HepG2 (cell line): ENCODE data around the gene ATP6V0E1. TPM values are rescaled to one million over a fixed set of nuclear protein-coding genes. Genes with fewer than 3 reads are reported as not detected.

ENCODE experiments used
- FOXP4 ChIP-seq: sonication (generic); formaldehyde crosslinking; IDR thresholded peaks from 2 replicates; pipeline ENCODE4 v1.4.0; 2020; ENCODE audit warnings: missing genetic modification reagents
- IKZF4 ChIP-seq: sonication (generic); formaldehyde crosslinking; IDR thresholded peaks from 2 replicates; pipeline ENCODE4 v1.5.1; 2020; ENCODE audit warnings: borderline replicate concordance, mild to moderate bottlenecking, low read depth, missing genetic modification reagents; ENCODE audit errors: not compliant biosample characterization
- KLF15 ChIP-seq: sonication (generic); formaldehyde crosslinking; IDR thresholded peaks from 2 replicates; pipeline ENCODE4 v1.8.1; 2023; ENCODE audit warnings: borderline replicate concordance, mild to moderate bottlenecking, inconsistent platforms, missing genetic modification reagents, mixed read lengths
- PHB2 ChIP-seq: fragments of 450-650 bp; IDR thresholded peaks from 2 replicates; pipeline ENCODE4 v1.6.1; 2018; ENCODE audit not compliant: partially characterized antibody
- ZNF251 ChIP-seq: sonication (generic); formaldehyde crosslinking; IDR thresholded peaks from 2 replicates; pipeline ENCODE4 v1.9.0; 2021; ENCODE audit warnings: mild to moderate bottlenecking, missing genetic modification reagents
- ZNF598 ChIP-seq: sonication (generic); formaldehyde crosslinking; IDR thresholded peaks from 2 replicates; pipeline ENCODE4 v1.5.1; 2020; ENCODE audit warnings: mild to moderate bottlenecking, missing genetic modification reagents, borderline replicate concordance
- ZNF644 ChIP-seq: IDR thresholded peaks from 2 replicates; pipeline ENCODE4 v1.6.1; 2016; ENCODE audit warnings: low read depth
- ZNF713 ChIP-seq: sonication (generic); formaldehyde crosslinking; IDR thresholded peaks from 2 replicates; pipeline ENCODE4 v1.4.0; 2020; ENCODE audit warnings: mild to moderate bottlenecking, missing genetic modification reagents
- ZNF776 ChIP-seq: sonication (generic); formaldehyde crosslinking; IDR thresholded peaks from 2 replicates; pipeline ENCODE4 v1.4.0; 2020; ENCODE audit warnings: mild to moderate bottlenecking, missing genetic modification reagents
- ZSCAN29 ChIP-seq: sonication (generic); formaldehyde crosslinking; conservative IDR thresholded peaks from 2 replicates; pipeline ENCODE4 v1.4.0; 2020; ENCODE audit warnings: mild to moderate bottlenecking, missing genetic modification reagents
- ZSCAN5A ChIP-seq: sonication (generic); formaldehyde crosslinking; IDR thresholded peaks from 2 replicates; pipeline ENCODE4 v1.8.0; 2022; ENCODE audit warnings: mild to moderate bottlenecking, missing genetic modification reagents, borderline replicate concordance
- polyA plus RNA-seq, 8 experiments: library from polyadenylated mRNA; depleted of rRNA in 3 of 8; stranded (reverse) in 7 of 8; unstranded in 1 of 8; fragments of >200 nt; fragmentation: Illumina TruSeq in 4 of 8; extraction: Trizol in 4 of 8; gene quantifications; 2 replicates each; pipeline versions ENCODE4 v1.2.1 to v1.2.3, GENCODE V29; 2011 to 2016; ENCODE audit warnings: low read depth in 4 of 8, missing spikeins in 1 of 8, mixed read lengths in 1 of 8; ENCODE audit not compliant: insufficient read depth in 1 of 8
- total RNA-seq, 5 experiments: library from RNA; depleted of rRNA; stranded (reverse); fragments of >200 nt; fragmentation: Illumina TruSeq; extraction: Trizol; gene quantifications; 2 replicates each; pipeline ENCODE4 v1.2.3, GENCODE V29; 2016; ENCODE audit warnings: low read depth in 1 of 5
- TF ChIP-seq, protein P1 (sequence below): sonication (generic); formaldehyde crosslinking; IDR thresholded peaks from 2 replicates; pipeline ENCODE4 v1.4.0; 2020; ENCODE audit warnings: mild to moderate bottlenecking, missing genetic modification reagents, borderline replicate concordance
- TF ChIP-seq, protein P2 (sequence below): sonication (generic); formaldehyde crosslinking; conservative IDR thresholded peaks from 2 replicates; pipeline ENCODE4 v1.8.0; 2022; ENCODE audit warnings: missing genetic modification reagents
- TF ChIP-seq, protein P3 (sequence below): sonication (generic); formaldehyde crosslinking; conservative IDR thresholded peaks from 2 replicates; pipeline ENCODE4 v1.8.0; 2022; ENCODE audit warnings: mild to moderate bottlenecking, moderate library complexity, missing genetic modification reagents

ATP6V0E1 gene
- total and polyA plus RNA-seq, 2 of the 13 experiments (the other 11 are each of a cell fraction or from before 2014, with no cell fraction given) = 143 to 215 TPM

GRCh38 chr5:173057062-173057924, 73.7 kb downstream of the ATP6V0E1 start (continued):
- TF ChIP-seq, protein P1, sequence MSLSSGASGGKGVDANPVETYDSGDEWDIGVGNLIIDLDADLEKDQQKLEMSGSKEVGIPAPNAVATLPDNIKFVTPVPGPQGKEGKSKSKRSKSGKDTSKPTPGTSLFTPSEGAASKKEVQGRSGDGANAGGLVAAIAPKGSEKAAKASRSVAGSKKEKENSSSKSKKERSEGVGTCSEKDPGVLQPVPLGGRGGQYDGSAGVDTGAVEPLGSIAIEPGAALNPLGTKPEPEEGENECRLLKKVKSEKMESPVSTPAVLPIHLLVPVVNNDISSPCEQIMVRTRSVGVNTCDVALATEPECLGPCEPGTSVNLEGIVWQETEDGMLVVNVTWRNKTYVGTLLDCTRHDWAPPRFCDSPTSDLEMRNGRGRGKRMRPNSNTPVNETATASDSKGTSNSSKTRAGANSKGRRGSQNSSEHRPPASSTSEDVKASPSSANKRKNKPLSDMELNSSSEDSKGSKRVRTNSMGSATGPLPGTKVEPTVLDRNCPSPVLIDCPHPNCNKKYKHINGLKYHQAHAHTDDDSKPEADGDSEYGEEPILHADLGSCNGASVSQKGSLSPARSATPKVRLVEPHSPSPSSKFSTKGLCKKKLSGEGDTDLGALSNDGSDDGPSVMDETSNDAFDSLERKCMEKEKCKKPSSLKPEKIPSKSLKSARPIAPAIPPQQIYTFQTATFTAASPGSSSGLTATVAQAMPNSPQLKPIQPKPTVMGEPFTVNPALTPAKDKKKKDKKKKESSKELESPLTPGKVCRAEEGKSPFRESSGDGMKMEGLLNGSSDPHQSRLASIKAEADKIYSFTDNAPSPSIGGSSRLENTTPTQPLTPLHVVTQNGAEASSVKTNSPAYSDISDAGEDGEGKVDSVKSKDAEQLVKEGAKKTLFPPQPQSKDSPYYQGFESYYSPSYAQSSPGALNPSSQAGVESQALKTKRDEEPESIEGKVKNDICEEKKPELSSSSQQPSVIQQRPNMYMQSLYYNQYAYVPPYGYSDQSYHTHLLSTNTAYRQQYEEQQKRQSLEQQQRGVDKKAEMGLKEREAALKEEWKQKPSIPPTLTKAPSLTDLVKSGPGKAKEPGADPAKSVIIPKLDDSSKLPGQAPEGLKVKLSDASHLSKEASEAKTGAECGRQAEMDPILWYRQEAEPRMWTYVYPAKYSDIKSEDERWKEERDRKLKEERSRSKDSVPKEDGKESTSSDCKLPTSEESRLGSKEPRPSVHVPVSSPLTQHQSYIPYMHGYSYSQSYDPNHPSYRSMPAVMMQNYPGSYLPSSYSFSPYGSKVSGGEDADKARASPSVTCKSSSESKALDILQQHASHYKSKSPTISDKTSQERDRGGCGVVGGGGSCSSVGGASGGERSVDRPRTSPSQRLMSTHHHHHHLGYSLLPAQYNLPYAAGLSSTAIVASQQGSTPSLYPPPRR (CRISPR knock-in tag) = no peak; the same call in 1 of the 2 replicates
- TF ChIP-seq IKZF4 (CRISPR knock-in tag) (no peak), ZNF776 (CRISPR knock-in tag) (no peak), PHB2 (no peak), ZNF598 (CRISPR knock-in tag) (no peak), ZNF644 (CRISPR knock-in tag) (no peak), KLF15 (CRISPR knock-in tag) (no peak), ZNF713 (CRISPR knock-in tag) (no peak), ZSCAN29 (CRISPR knock-in tag) (no peak), ZSCAN5A (CRISPR knock-in tag) (no peak), ZNF251 (CRISPR knock-in tag) (no peak), FOXP4 (CRISPR knock-in tag) (peak; percentile 57)
- TF ChIP-seq, protein P2, sequence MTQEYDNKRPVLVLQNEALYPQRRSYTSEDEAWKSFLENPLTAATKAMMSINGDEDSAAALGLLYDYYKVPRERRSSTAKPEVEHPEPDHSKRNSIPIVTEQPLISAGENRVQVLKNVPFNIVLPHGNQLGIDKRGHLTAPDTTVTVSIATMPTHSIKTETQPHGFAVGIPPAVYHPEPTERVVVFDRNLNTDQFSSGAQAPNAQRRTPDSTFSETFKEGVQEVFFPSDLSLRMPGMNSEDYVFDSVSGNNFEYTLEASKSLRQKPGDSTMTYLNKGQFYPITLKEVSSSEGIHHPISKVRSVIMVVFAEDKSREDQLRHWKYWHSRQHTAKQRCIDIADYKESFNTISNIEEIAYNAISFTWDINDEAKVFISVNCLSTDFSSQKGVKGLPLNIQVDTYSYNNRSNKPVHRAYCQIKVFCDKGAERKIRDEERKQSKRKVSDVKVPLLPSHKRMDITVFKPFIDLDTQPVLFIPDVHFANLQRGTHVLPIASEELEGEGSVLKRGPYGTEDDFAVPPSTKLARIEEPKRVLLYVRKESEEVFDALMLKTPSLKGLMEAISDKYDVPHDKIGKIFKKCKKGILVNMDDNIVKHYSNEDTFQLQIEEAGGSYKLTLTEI (CRISPR knock-in tag) = no peak
- TF ChIP-seq, protein P3, sequence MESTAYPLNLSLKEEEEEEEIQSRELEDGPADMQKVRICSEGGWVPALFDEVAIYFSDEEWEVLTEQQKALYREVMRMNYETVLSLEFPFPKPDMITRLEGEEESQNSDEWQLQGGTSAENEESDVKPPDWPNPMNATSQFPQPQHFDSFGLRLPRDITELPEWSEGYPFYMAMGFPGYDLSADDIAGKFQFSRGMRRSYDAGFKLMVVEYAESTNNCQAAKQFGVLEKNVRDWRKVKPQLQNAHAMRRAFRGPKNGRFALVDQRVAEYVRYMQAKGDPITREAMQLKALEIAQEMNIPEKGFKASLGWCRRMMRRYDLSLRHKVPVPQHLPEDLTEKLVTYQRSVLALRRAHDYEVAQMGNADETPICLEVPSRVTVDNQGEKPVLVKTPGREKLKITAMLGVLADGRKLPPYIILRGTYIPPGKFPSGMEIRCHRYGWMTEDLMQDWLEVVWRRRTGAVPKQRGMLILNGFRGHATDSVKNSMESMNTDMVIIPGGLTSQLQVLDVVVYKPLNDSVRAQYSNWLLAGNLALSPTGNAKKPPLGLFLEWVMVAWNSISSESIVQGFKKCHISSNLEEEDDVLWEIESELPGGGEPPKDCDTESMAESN (CRISPR knock-in tag) = peak; percentile 49; the same call in 1 of the 2 replicates
